ENCODE results near the gene NBPF6. TPM values are rescaled to one million over a fixed set of nuclear protein-coding genes. Genes with fewer than 3 reads are reported as not detected.
"Not testable (repeated sequence)": the region's sequence is repeated elsewhere in the genome, so short reads cannot be mapped to it uniquely, and the experiment has no call there.

NBPF6 gene
- total RNA-seq = not detected

- H3K27me3 ChIP-seq (replicated peaks; ENCODE audit: insufficient read depth); H3K4me3 ChIP-seq; H3K9me3 ChIP-seq; DNase-seq (ENCODE audit: low spot score); H3K36me3 ChIP-seq; H3K27ac ChIP-seq; H3K4me1 ChIP-seq (ENCODE audit: control insufficient read depth in 1 of 2, low read depth in 2 of 2); ATAC-seq (ENCODE audit: insufficient number of reproducible peaks, low FRiP score, low read depth): not testable (repeated sequence)
These were observed at the start of gene NBPF6 for GRCh38 chr1:108450043-108450442. Gene NBPF6 (plus strand): TSS chr1:108450343. CDS start chr1:108450602, 259 bp downstream.

GRCh38 chr1:108411098-108411833 lies 38.9 kb upstream of the NBPF6 start:
- H3K4me3 ChIP-seq; H3K9me3 ChIP-seq; H3K36me3 ChIP-seq; H3K27ac ChIP-seq; H3K4me1 ChIP-seq (ENCODE audit: control insufficient read depth in 1 of 2, low read depth in 2 of 2); ATAC-seq (ENCODE audit: insufficient number of reproducible peaks, low FRiP score, low read depth); H3K27me3 ChIP-seq (replicated peaks; ENCODE audit: insufficient read depth); DNase-seq (ENCODE audit: low spot score): not testable (repeated sequence)

GRCh38 chr1:108420129-108420528 lies 30.0 kb upstream of the NBPF6 start:
- not testable (repeated sequence) for H3K27ac ChIP-seq; H3K4me3 ChIP-seq; H3K9me3 ChIP-seq; DNase-seq (ENCODE audit: low spot score); H3K27me3 ChIP-seq (replicated peaks; ENCODE audit: insufficient read depth); ATAC-seq (ENCODE audit: insufficient number of reproducible peaks, low FRiP score, low read depth); H3K4me1 ChIP-seq (ENCODE audit: control insufficient read depth in 1 of 2, low read depth in 2 of 2); H3K36me3 ChIP-seq

DNA sequence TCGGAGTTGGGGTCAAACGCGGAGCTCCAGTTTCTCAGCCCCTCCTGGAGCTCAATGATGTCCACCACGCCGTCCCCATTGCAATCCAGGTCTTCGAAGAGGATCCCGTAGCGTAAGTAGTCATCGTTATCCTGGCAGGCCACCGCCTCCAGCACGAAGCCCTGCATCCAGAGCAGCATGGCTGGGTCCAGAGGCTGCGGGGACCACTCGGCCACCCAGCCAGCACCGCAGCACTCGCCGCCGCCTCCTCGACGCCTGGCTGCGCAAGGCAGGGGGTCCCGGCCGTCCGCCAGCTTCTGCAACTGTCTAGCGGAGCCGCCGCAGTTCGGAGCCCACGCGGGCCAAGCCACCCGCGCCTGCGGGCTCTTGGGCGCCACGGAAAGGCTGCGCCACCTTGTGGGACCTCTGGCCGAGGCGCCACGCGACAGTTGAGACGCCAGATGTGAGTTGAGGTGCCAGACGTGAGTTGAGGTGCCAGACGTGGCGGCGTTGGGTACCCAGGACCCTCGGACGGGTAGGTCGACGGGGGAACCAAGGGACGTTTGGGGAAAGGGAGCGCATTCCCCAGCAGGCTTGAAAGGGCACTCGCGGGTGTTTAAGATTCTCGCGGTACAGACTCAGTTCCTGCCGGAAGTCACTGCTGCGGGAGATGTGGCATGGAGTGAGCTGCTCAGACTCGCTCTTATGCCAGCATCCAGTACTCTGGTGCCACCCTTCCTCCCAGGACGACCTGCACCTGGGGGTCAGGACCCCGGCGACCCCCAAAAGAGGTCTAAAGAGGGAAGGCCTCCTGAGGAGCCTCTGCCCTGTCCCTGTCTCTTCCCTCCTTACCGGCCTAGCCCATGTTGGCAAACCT lies 28.9 kb upstream of the NBPF6 start:
- DNase-seq (ENCODE audit: low spot score); H3K27ac ChIP-seq; H3K27me3 ChIP-seq (replicated peaks; ENCODE audit: insufficient read depth); H3K4me1 ChIP-seq (ENCODE audit: control insufficient read depth in 1 of 2, low read depth in 2 of 2); H3K9me3 ChIP-seq; ATAC-seq (ENCODE audit: insufficient number of reproducible peaks, low FRiP score, low read depth); H3K36me3 ChIP-seq; H3K4me3 ChIP-seq: not testable (repeated sequence)

DNA sequence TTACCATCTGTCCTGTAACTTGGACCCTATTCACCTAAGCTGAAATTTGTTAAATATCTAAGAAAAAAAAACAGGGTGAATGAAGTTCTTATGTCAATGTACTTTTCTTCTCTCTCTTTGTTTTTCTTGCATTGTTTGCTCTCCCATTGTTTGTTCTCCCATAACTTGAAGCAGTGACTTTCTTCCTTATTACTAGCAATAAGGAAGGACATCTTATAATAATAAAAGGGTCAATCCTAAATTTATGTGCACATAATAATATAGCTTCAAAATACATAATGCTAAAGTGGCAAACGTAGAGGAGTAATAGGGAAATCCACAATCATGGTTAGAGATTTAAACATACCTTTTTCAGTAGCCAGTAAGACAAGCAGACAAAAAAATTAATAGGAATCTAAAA lies 23.3 kb upstream of the NBPF6 start:
- not testable (repeated sequence) for H3K4me1 ChIP-seq (ENCODE audit: control insufficient read depth in 1 of 2, low read depth in 2 of 2); DNase-seq (ENCODE audit: low spot score); ATAC-seq (ENCODE audit: insufficient number of reproducible peaks, low FRiP score, low read depth)

DNA sequence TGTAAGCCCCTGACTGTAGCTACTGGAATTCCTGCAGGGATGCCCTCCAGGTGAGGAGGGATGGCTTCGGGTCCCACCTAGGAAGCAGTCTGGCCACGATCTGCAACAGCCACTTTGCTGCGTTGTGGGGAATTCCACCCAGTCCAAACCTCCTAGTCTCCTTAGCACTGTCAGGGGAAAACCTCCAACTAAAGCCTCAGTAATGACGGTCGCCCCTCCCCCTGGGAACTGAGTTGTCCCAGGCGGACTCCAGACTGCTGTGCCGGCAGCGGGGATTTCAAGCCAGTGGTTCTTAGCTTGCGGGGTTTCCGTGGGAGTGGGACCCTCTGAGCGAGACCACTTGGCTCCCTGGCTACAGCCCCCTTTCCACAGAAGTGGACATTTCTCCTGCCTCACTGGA lies 18.1 kb upstream of the NBPF6 start:
- not testable (repeated sequence) for H3K27ac ChIP-seq; DNase-seq (ENCODE audit: low spot score); ATAC-seq (ENCODE audit: insufficient number of reproducible peaks, low FRiP score, low read depth); H3K4me3 ChIP-seq; H3K9me3 ChIP-seq; H3K4me1 ChIP-seq (ENCODE audit: control insufficient read depth in 1 of 2, low read depth in 2 of 2); H3K36me3 ChIP-seq; H3K27me3 ChIP-seq (replicated peaks; ENCODE audit: insufficient read depth)

More for the DNA sequence above, 23.3 kb upstream of the NBPF6 start:
- not testable (repeated sequence) for H3K27ac ChIP-seq; H3K4me3 ChIP-seq; H3K27me3 ChIP-seq (replicated peaks; ENCODE audit: insufficient read depth); H3K36me3 ChIP-seq; H3K9me3 ChIP-seq

- not testable (repeated sequence) for H3K4me1 ChIP-seq (ENCODE audit: control insufficient read depth in 1 of 2, low read depth in 2 of 2); ATAC-seq (ENCODE audit: insufficient number of reproducible peaks, low FRiP score, low read depth); H3K36me3 ChIP-seq; H3K4me3 ChIP-seq; H3K9me3 ChIP-seq; H3K27me3 ChIP-seq (replicated peaks; ENCODE audit: insufficient read depth); DNase-seq (ENCODE audit: low spot score); H3K27ac ChIP-seq
These were observed 16.7 kb upstream of the NBPF6 start for GRCh38 chr1:108433404-108433803.

GRCh38 chr1:108438536-108438935 lies 11.6 kb upstream of the NBPF6 start:
- not testable (repeated sequence) for H3K27ac ChIP-seq; H3K4me1 ChIP-seq (ENCODE audit: control insufficient read depth in 1 of 2, low read depth in 2 of 2); H3K27me3 ChIP-seq (replicated peaks; ENCODE audit: insufficient read depth); H3K9me3 ChIP-seq; H3K4me3 ChIP-seq; ATAC-seq (ENCODE audit: insufficient number of reproducible peaks, low FRiP score, low read depth); DNase-seq (ENCODE audit: low spot score); H3K36me3 ChIP-seq

GRCh38 chr1:108454521-108454920 lies 4.4 kb downstream of the NBPF6 start:
- not testable (repeated sequence) for ATAC-seq (ENCODE audit: insufficient number of reproducible peaks, low FRiP score, low read depth); DNase-seq (ENCODE audit: low spot score); H3K9me3 ChIP-seq

DNA sequence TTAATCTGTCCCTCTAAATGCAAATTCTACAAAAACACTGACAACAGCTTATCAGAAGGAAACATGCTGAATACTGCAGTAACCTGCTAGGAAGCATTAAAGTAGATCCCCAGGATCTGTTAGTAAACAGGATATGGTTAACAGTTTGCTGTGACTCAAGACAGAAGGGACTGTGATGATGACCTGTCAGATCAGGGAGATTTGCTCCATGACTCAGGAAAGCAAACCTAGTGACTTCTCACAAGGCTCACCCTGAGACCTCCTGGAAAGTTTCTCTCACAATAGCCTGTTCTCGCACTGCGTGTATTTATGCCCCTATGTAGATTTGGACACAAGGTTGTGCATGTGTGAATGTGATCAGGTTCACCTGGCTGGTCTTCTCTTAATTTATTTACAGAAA lies 8.5 kb downstream of the NBPF6 start:
- not testable (repeated sequence) for H3K4me3 ChIP-seq; H3K4me1 ChIP-seq (ENCODE audit: control insufficient read depth in 1 of 2, low read depth in 2 of 2); DNase-seq (ENCODE audit: low spot score); ATAC-seq (ENCODE audit: insufficient number of reproducible peaks, low FRiP score, low read depth); H3K36me3 ChIP-seq; H3K27ac ChIP-seq; H3K27me3 ChIP-seq (replicated peaks; ENCODE audit: insufficient read depth); H3K9me3 ChIP-seq

More at GRCh38 chr1:108454521-108454920, 4.4 kb downstream of the NBPF6 start:
- H3K4me3 ChIP-seq; H3K4me1 ChIP-seq (ENCODE audit: control insufficient read depth in 1 of 2, low read depth in 2 of 2); H3K27me3 ChIP-seq (replicated peaks; ENCODE audit: insufficient read depth); H3K36me3 ChIP-seq; H3K27ac ChIP-seq: not testable (repeated sequence)

DNA sequence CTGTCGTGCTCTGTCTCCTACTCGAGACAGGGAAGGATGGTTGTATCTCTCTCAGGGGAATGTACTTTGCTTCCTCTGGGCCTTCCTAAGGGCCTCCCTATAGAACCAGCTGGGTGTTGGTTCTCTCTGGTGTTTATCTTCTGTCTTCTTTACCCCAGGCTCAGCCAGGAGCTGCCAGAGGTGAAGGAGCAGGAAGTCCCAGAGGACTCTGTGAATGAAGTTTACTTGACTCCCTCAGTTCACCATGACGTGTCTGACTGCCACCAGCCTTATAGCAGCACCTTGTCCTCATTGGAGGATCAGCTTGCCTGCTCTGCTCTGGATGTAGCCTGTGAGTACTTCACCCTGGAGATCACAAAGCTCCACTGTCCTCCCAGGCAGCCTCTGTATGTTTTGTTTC lies 11.6 kb downstream of the NBPF6 start:
- not testable (repeated sequence) for DNase-seq (ENCODE audit: low spot score)

GRCh38 chr1:108463962-108464361 lies 13.8 kb downstream of the NBPF6 start:
- H3K4me3 ChIP-seq; H3K27me3 ChIP-seq (replicated peaks; ENCODE audit: insufficient read depth); H3K9me3 ChIP-seq; ATAC-seq (ENCODE audit: insufficient number of reproducible peaks, low FRiP score, low read depth); H3K27ac ChIP-seq; H3K36me3 ChIP-seq; DNase-seq (ENCODE audit: low spot score); H3K4me1 ChIP-seq (ENCODE audit: control insufficient read depth in 1 of 2, low read depth in 2 of 2): not testable (repeated sequence)

More for the DNA sequence above, 11.6 kb downstream of the NBPF6 start:
- not testable (repeated sequence) for H3K4me1 ChIP-seq (ENCODE audit: control insufficient read depth in 1 of 2, low read depth in 2 of 2); H3K4me3 ChIP-seq; H3K9me3 ChIP-seq; H3K27ac ChIP-seq; H3K36me3 ChIP-seq; ATAC-seq (ENCODE audit: insufficient number of reproducible peaks, low FRiP score, low read depth); H3K27me3 ChIP-seq (replicated peaks; ENCODE audit: insufficient read depth)

Data from thoracic aorta (tissue), 2 donors.